CD14-positive monocyte (primary cell): ENCODE data around the gene NOL8. TPM values are rescaled to one million over a fixed set of nuclear protein-coding genes. Genes with fewer than 3 reads are reported as not detected.

ENCODE experiments used
- DNase-seq, 3 donors: peaks; one replicate each; pipeline ENCODE4 v3.0.0-alpha.2; 2011 to 2022
- H2AFZ ChIP-seq: 2 replicates; pipeline ENCODE4 v1.6.0; 2012; ENCODE audit warnings: mild to moderate bottlenecking, low read depth, low read length, inconsistent platforms; ENCODE audit not compliant: insufficient read depth, poor library complexity, severe bottlenecking
- H3K27ac ChIP-seq, 2 donors: 1 replicate in 1 of 2; 2 replicates in 1 of 2; pipeline ENCODE4 v1.5.1; 2012 to 2013; ENCODE audit warnings: low read length in 2 of 2, control low read depth in 1 of 2, inconsistent platforms in 1 of 2, low read depth in 1 of 2, mild to moderate bottlenecking in 1 of 2
- H3K27me3 ChIP-seq, 2 donors: one replicate each; pipeline versions ENCODE4 v1.6.0 to v1.6.1; 2011 to 2013; ENCODE audit warnings: low read length in 2 of 2; ENCODE audit not compliant: control insufficient read depth in 2 of 2, insufficient read depth in 2 of 2
- H3K36me3 ChIP-seq, 2 donors: replicated peaks in 1 of 2; 1 replicate in 1 of 2; 2 replicates in 1 of 2; pipeline versions ENCODE4 v1.5.1 to v1.6.1; 2012 to 2013; ENCODE audit warnings: low read length in 2 of 2, control low read depth in 1 of 2, inconsistent platforms in 1 of 2, mild to moderate bottlenecking in 1 of 2; ENCODE audit not compliant: insufficient read depth in 2 of 2, control insufficient read depth in 1 of 2
- H3K4me1 ChIP-seq, 2 donors: 1 replicate in 1 of 2; 2 replicates in 1 of 2; pipeline versions ENCODE4 v1.5.1 to v1.6.1; 2012 to 2013; ENCODE audit warnings: low read length in 2 of 2, control low read depth in 1 of 2, inconsistent platforms in 1 of 2, mild to moderate bottlenecking in 1 of 2, moderate library complexity in 1 of 2; ENCODE audit not compliant: insufficient read depth in 2 of 2, control insufficient read depth in 1 of 2
- H3K4me2 ChIP-seq: replicated peaks from 2 replicates; pipeline ENCODE3; 2012; ENCODE audit warnings: low read length, moderate library complexity, mild to moderate bottlenecking; ENCODE audit not compliant: poor library complexity, severe bottlenecking; ENCODE audit errors: extremely low read depth
- H3K4me3 ChIP-seq, 3 experiments: fragments of 200-600 bp in 1 of 3; sonication (generic) in 1 of 3; replicated peaks in 1 of 3; 1 replicate in 2 of 3; 2 replicates in 1 of 3; pipeline ENCODE4 v1.5.1; 2011 to 2013; ENCODE audit warnings: low read length in 3 of 3, mild to moderate bottlenecking in 3 of 3, control low read depth in 2 of 3, low read depth in 2 of 3, inconsistent platforms in 1 of 3, moderate library complexity in 1 of 3
- H3K79me2 ChIP-seq: 2 replicates; pipeline ENCODE4 v1.6.0; 2012; ENCODE audit warnings: mild to moderate bottlenecking, control low read depth, inconsistent platforms, low read length, moderate library complexity; ENCODE audit not compliant: insufficient read depth
- H3K9ac ChIP-seq: 2 replicates; pipeline ENCODE4 v1.6.0; 2017; ENCODE audit warnings: low read length, mild to moderate bottlenecking; ENCODE audit not compliant: insufficient read depth, poor library complexity, severe bottlenecking
- H3K9me3 ChIP-seq, 2 donors: replicated peaks in 1 of 2; 1 replicate in 1 of 2; 2 replicates in 1 of 2; pipeline versions ENCODE4 v1.5.1 to v1.6.1; 2012 to 2013; ENCODE audit warnings: low read length in 2 of 2, control low read depth in 1 of 2; ENCODE audit not compliant: control insufficient read depth in 1 of 2, insufficient read depth in 1 of 2
- H4K20me1 ChIP-seq: 2 replicates; pipeline ENCODE4 v1.6.0; 2012; ENCODE audit warnings: mild to moderate bottlenecking, low read length, control low read depth, moderate library complexity; ENCODE audit not compliant: insufficient read depth
- H3K27ac Mint-ChIP-seq, 7 donors: one replicate each; pipeline ENCODE4 v1.8.0; 2020; ENCODE audit warnings: mild to moderate bottlenecking in 7 of 7, mixed read lengths in 7 of 7, moderate library complexity in 6 of 7, inconsistent platforms in 2 of 7
- H3K27me3 Mint-ChIP-seq, 3 donors: one replicate each; pipeline ENCODE4 v1.8.0; 2021 to 2022; ENCODE audit warnings: low read depth in 3 of 3, mild to moderate bottlenecking in 3 of 3, mixed read lengths in 3 of 3, moderate library complexity in 3 of 3, inconsistent platforms in 1 of 3
- H3K36me3 Mint-ChIP-seq, 2 donors: one replicate each; pipeline ENCODE4 v1.8.0; 2020; ENCODE audit warnings: mixed read lengths in 2 of 2, inconsistent platforms in 1 of 2, mild to moderate bottlenecking in 1 of 2
- H3K4me1 Mint-ChIP-seq: one replicate; pipeline ENCODE4 v1.8.0; 2020; ENCODE audit warnings: mild to moderate bottlenecking, mixed read lengths
- H3K4me3 Mint-ChIP-seq, 2 donors: one replicate each; pipeline ENCODE4 v1.8.0; 2020; ENCODE audit warnings: mild to moderate bottlenecking in 2 of 2, mixed read lengths in 2 of 2, moderate library complexity in 1 of 2
- H3K9me3 Mint-ChIP-seq, 7 donors: one replicate each; pipeline ENCODE4 v1.8.0; 2020 to 2022; ENCODE audit warnings: mixed read lengths in 7 of 7, mild to moderate bottlenecking in 6 of 7, moderate library complexity in 6 of 7, inconsistent platforms in 2 of 7
- WGBS: methylation state at CpG from one replicate; pipeline ENCODE4 v1.1.5; 2013; ENCODE audit warnings: missing lambda C conversion rate; ENCODE audit not compliant: insufficient coverage; 5-methylcytosine and 5-hydroxymethylcytosine counted together
- intact Hi-C, 2 donors: fragments of 100-400 bp; cut with micrococcal nuclease; formaldehyde crosslinking; loops; one replicate each; pipeline versions ENCODE4 v1.15.0 to v1.15.1; 2023
- polyA plus RNA-seq, 3 donors: library from polyadenylated mRNA; depleted of rRNA in 1 of 3; unstranded in 2 of 3; stranded (reverse) in 1 of 3; fragments of 300-500 nt in 2 of 3; fragments of >200 nt in 1 of 3; fragmentation: Illumina TruSeq in 2 of 3; gene quantifications; 1 replicate in 2 of 3; 2 replicates in 1 of 3; pipeline ENCODE4 v1.2.3, GENCODE V29; 2012 to 2021
- TF ChIP-seq, protein P1 (sequence below): fragments of 200-600 bp; IDR thresholded peaks from one replicate; pipeline ENCODE4 v1.8.0; 2022; ENCODE audit warnings: antibody characterized with exemption, mild to moderate bottlenecking

Gene NOL8
- polyA plus RNA-seq, 3 donors = 2.9 to 22.0 (median 8.8) TPM

DNA sequence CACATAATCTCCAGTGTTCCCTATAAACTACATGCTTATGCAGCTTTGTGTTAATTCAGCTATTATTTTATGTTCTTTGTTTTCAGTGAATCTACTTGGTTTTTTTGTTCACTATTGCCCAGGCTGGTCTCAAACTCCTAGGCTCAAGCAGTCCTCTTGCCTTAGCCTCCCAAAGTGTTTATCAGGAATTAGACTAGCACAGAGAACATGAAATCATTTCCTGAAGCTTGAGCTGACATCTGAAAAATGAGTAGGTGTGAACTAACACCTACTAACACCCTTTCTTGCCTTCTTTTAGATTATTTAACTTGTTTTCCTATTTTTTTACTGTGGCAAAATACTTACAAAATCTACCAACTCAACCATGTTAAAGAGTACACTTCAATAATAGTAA, 25.6 kb upstream of the NOL8 start:
- Histone ChIP-seq H3K79me2 (no peaks in the 10 kb centered on the region), H3K9ac (no peak overlapping the region), H3K36me3 (peaks cover 0 to 22% of the 10 kb centered on the region in 2 donors), H4K20me1 (no peaks in the 10 kb centered on the region), H3K4me2 (no peak overlapping the region), H3K27me3 (no peaks in the 10 kb centered on the region), H3K27ac (no peak overlapping the region), H3K9me3 (peaks cover 11 to 16% of the 10 kb centered on the region in 2 donors), H3K4me1 (peaks cover 3 to 8% of the 10 kb centered on the region in 2 donors), H3K4me3 (no peak overlapping the region), H2AFZ (no peak overlapping the region)
- no peak for DNase-seq
- no peak overlapping the region for H3K4me3 Mint-ChIP-seq
- peaks cover 12% of the 10 kb centered on the region for H3K4me1 Mint-ChIP-seq
- peak overlapping the region in 1 of 7 donors; percentile 52 for H3K27ac Mint-ChIP-seq
- H3K36me3 Mint-ChIP-seq = peaks cover 28 to 30% of the 10 kb centered on the region in 2 donors
- TF ChIP-seq, protein P1, sequence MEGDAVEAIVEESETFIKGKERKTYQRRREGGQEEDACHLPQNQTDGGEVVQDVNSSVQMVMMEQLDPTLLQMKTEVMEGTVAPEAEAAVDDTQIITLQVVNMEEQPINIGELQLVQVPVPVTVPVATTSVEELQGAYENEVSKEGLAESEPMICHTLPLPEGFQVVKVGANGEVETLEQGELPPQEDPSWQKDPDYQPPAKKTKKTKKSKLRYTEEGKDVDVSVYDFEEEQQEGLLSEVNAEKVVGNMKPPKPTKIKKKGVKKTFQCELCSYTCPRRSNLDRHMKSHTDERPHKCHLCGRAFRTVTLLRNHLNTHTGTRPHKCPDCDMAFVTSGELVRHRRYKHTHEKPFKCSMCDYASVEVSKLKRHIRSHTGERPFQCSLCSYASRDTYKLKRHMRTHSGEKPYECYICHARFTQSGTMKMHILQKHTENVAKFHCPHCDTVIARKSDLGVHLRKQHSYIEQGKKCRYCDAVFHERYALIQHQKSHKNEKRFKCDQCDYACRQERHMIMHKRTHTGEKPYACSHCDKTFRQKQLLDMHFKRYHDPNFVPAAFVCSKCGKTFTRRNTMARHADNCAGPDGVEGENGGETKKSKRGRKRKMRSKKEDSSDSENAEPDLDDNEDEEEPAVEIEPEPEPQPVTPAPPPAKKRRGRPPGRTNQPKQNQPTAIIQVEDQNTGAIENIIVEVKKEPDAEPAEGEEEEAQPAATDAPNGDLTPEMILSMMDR = no peak
- intact Hi-C loops = no loop called here
- H3K27me3 Mint-ChIP-seq = no peaks in the 10 kb centered on the region
- peaks cover 5 to 20% (median 8%) of the 10 kb centered on the region in 7 donors for H3K9me3 Mint-ChIP-seq

DNA sequence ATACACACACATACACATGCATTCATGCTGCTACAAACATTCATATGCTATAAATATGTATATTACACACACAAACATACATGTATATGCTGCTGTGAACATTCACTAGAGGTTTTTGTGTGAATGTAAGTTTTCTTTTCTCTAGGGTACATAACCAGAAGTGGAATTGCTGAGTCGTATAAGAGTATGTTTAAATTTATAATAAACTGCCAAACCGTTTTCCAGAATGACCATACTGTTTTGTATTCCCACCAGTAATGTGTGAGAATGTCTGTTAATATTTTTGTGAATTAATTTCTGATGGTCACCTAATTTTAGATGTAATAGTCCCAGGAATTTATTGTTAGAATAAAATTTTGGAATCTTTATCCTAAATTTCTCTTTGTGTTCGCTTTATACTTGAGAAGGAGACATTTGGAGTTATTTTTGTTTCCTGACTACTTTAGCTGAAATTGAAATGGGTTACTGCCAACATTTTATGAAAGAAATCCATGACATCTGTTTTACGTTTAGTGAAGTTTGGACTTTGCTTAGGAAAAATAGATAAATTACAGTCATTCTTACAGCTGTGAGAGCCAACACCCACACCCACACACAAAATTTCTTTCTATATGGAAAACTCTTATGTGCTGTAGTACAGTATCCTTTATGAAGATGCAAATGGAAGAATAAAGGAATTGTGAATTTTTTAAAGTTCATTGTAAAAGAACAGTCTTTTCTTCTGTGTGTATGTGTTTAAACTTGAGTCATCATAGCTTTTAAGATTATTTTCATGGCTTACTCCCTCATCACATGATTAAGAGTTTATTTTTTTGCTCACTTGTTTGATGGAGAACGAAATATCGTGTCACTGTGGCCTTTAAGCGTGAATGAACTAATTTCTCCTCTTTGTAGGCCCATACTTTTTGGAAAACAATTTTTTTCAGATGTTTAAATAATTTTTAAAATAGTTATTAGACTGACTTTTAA, 24.9 kb upstream of the NOL8 start:
- intact Hi-C loops = no loop called here
- TF ChIP-seq, protein P1 = no peak
- Mint-ChIP-seq H3K4me3 (no peak overlapping the region), H3K9me3 (peaks cover 5 to 16% (median 6%) of the 10 kb centered on the region in 7 donors), H3K36me3 (peaks cover 28 to 30% of the 10 kb centered on the region in 2 donors), H3K4me1 (peaks cover 12% of the 10 kb centered on the region), H3K27ac (no peak overlapping the region), H3K27me3 (no peaks in the 10 kb centered on the region)
- no peak overlapping the region for H3K27ac ChIP-seq
- no peaks in the 10 kb centered on the region for H4K20me1 ChIP-seq
- peaks cover 0 to 22% of the 10 kb centered on the region in 2 donors for H3K36me3 ChIP-seq
- no peaks in the 10 kb centered on the region for H3K27me3 ChIP-seq
- no peak overlapping the region for H3K4me2 ChIP-seq
- peaks cover 3 to 8% of the 10 kb centered on the region in 2 donors for H3K4me1 ChIP-seq
- H3K4me3 ChIP-seq = no peak overlapping the region
- no CpG with 5 or more reads among the region's 7 CpGs for WGBS
- no peak for DNase-seq
- H2AFZ ChIP-seq = no peak overlapping the region
- H3K9ac ChIP-seq = no peak overlapping the region
- peaks cover 10 to 11% of the 10 kb centered on the region in 2 donors for H3K9me3 ChIP-seq
- no peaks in the 10 kb centered on the region for H3K79me2 ChIP-seq
